ENCODE results near the gene CELSR2.

DNA sequence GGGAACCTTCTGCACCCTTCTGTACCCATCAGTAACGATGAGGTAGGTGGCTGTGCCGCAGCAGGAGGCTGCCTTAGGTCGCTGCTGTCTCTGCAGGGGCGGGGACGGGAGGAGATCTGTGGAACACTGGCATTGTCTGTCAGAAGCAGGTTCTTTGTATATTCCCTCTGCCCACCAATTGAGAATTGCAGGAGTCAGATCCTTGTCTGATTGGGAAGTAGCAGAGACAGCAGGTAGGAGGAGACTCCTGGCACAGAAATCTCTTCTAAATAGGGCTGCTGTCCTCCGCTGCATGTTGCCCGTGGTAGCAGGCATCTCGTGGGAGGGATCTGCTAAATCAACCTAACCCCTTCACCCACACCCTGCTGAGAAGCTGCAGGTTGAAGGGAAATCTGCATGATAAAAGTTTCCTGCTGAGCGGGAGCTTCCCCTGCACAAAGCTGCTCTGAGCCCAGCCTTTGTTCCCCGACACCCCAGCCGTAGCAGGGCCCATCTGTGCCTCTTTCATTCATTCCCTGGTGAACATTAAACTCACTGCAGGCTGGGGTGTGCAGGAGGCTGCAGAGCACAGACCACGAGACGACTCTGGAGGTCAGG is 19.7 kb upstream of the CELSR2 start:
- TF ChIP-seq, protein P1, sequence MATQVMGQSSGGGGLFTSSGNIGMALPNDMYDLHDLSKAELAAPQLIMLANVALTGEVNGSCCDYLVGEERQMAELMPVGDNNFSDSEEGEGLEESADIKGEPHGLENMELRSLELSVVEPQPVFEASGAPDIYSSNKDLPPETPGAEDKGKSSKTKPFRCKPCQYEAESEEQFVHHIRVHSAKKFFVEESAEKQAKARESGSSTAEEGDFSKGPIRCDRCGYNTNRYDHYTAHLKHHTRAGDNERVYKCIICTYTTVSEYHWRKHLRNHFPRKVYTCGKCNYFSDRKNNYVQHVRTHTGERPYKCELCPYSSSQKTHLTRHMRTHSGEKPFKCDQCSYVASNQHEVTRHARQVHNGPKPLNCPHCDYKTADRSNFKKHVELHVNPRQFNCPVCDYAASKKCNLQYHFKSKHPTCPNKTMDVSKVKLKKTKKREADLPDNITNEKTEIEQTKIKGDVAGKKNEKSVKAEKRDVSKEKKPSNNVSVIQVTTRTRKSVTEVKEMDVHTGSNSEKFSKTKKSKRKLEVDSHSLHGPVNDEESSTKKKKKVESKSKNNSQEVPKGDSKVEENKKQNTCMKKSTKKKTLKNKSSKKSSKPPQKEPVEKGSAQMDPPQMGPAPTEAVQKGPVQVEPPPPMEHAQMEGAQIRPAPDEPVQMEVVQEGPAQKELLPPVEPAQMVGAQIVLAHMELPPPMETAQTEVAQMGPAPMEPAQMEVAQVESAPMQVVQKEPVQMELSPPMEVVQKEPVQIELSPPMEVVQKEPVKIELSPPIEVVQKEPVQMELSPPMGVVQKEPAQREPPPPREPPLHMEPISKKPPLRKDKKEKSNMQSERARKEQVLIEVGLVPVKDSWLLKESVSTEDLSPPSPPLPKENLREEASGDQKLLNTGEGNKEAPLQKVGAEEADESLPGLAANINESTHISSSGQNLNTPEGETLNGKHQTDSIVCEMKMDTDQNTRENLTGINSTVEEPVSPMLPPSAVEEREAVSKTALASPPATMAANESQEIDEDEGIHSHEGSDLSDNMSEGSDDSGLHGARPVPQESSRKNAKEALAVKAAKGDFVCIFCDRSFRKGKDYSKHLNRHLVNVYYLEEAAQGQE (IDR thresholded peaks at IDR 0.05; ENCODE audit: insufficient read depth in 1 of 2, low read depth in 2 of 2, low read length in 2 of 2) = no peak
- no peak for TF ChIP-seq TAF1 (IDR thresholded peaks at IDR 0.05; ENCODE audit: borderline replicate concordance, insufficient read depth, low read length)
- no peak for TF ChIP-seq SIN3A (IDR thresholded peaks at IDR 0.05; ENCODE audit: borderline replicate concordance, insufficient read depth, low read length)
- TF ChIP-seq POLR2AphosphoS5 (IDR thresholded peaks at IDR 0.05; ENCODE audit: low read depth, low read length) = no peak
- TF ChIP-seq FOXP2 (optimal IDR thresholded peaks at IDR 0.05; ENCODE audit: borderline replicate concordance, extremely low read depth, extremely low read length, insufficient read depth) = no peak
